Adrenal gland (tissue), 12 donors: ENCODE results near the gene PLXDC2. TPM values are rescaled to one million over a fixed set of nuclear protein-coding genes. Genes with fewer than 3 reads are reported as not detected.

ENCODE experiments used
- DNase-seq, 7 donors: peaks; one replicate each; pipeline ENCODE4 v3.0.0-alpha.2; 2019 to 2020
- H3K27ac ChIP-seq, 5 donors: fragments of 200-600 bp; sonication (generic) in 4 of 5; 1 replicate in 3 of 5; 2 replicates in 2 of 5; pipeline versions ENCODE4 v1.5.1 to v1.8.0; 2016 to 2020; ENCODE audit warnings: mild to moderate bottlenecking in 1 of 5
- H3K27me3 ChIP-seq: fragments of 200-600 bp; 2 replicates; pipeline ENCODE4 v1.8.0; 2021
- H3K36me3 ChIP-seq, 2 donors: fragments of 200-600 bp; replicated peaks in 1 of 2; 1 replicate in 1 of 2; 2 replicates in 1 of 2; pipeline versions ENCODE4 v1.5.1 to v1.8.0; 2018 to 2022
- H3K4me1 ChIP-seq, 2 donors: fragments of 200-600 bp; replicated peaks in 1 of 2; 1 replicate in 1 of 2; 2 replicates in 1 of 2; pipeline versions ENCODE4 v1.5.1 to v1.8.0; 2018 to 2021
- H3K4me3 ChIP-seq, 4 donors: fragments of 200-600 bp; sonication (generic) in 3 of 4; one replicate each; pipeline ENCODE4 v1.5.1; 2016 to 2018
- H3K9me3 ChIP-seq, 3 donors: fragments of 200-600 bp; sonication (generic) in 1 of 3; replicated peaks in 1 of 3; 1 replicate in 2 of 3; 2 replicates in 1 of 3; pipeline versions ENCODE4 v1.5.1 to v1.8.0; 2016 to 2021
- CTCF ChIP-seq, 6 experiments: fragments of 450-650 bp in 4 of 6; fragments of 200-600 bp in 2 of 6; sonication (generic) in 1 of 6; IDR thresholded peaks; 1 replicate in 5 of 6; 2 replicates in 1 of 6; pipeline versions ENCODE4 v1.5.1 to v1.8.0; 2016 to 2021; ENCODE audit warnings: antibody characterized with exemption in 6 of 6, mild to moderate bottlenecking in 2 of 6, moderate library complexity in 1 of 6
- POLR2A ChIP-seq, 2 donors: fragments of 450-650 bp; IDR thresholded peaks; one replicate each; pipeline ENCODE4 v1.6.1; 2017; ENCODE audit warnings: antibody characterized with exemption in 2 of 2, mild to moderate bottlenecking in 2 of 2, moderate library complexity in 1 of 2
- WGBS, 4 donors: extraction: QIAGEN DNeasy Blood & Tissue Kit in 2 of 4; methylation state at CpG; one replicate each; pipeline versions ENCODE4 v1.1.5 to v1.1.7; 2013 to 2017; 5-methylcytosine and 5-hydroxymethylcytosine counted together
- intact Hi-C, 2 donors: fragments of 100-400 bp; cut with DNase I; formaldehyde crosslinking; loops; one replicate each; pipeline versions ENCODE4 v1.14.1 to v1.15.0; 2022 to 2023
- polyA plus RNA-seq, 3 donors: library from polyadenylated mRNA; stranded (reverse); fragments of 200-250 nt in 2 of 3; fragments of 350-450 nt in 1 of 3; fragmentation: Illumina TruSeq in 1 of 3; extraction: RNeasy Lipid Tissue Mini Kit (QIAGEN cat#74804) in 1 of 3; gene quantifications; one replicate each; pipeline ENCODE4 v1.2.3, GENCODE V29; 2013 to 2014
- total RNA-seq, 9 donors: library from RNA; depleted of rRNA in 4 of 9; stranded (reverse); fragments of >200 nt in 4 of 9; fragments of 120-200 nt in 1 of 9; fragmentation: NEBNext Ultra II Directional in 1 of 9; extraction: Animal tissue kit (Norgen Biotek cat#: 25700) in 1 of 9; gene quantifications; one replicate each; pipeline versions ENCODE4 v1.1.0 to v1.2.4, GENCODE V29; 2013 to 2023
- donor health status: healthy with polysubstance abuse.
- donor health status: Bipolar disorder and iron deficiency.
- donor health status: DM: yes; HTN: yes; CAD: no.
- donor health status: DM: no; HTN: no; CAD: no.
- donor health status: DM: no; HTN: no; CAD: no.
- donor health status: DM: yes; HTN: yes; CAD: no.

Gene PLXDC2
- total and polyA plus RNA-seq, 12 donors = 12.1 to 127 (median 75.1) TPM

DNA sequence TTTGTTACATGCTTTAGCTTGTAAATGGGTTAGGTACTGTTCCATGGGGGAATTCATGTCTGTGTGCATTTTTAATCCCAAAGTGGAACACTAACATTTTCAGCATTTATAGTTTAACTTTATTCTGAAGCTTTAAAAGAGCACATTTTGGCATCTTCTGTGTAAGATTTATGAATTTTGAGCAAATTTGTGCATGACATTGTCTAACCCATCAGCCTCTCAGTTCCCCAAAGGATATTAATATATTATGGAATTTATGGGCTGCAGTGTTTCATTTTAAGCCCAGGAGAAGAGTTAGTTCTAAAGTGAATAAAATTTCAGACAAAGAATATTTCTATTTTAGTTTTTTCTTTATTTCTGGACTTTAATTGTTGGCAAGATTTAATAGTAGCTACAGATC lies 421.4 kb downstream of the PLXDC2 start:
- Histone ChIP-seq H3K27me3 (no peaks in the 10 kb centered on the region), H3K4me1 (no peaks in the 10 kb centered on the region), H3K36me3 (no peaks in the 10 kb centered on the region), H3K4me3 (no peak overlapping the region), H3K9me3 (no peaks in the 10 kb centered on the region), H3K27ac (no peak overlapping the region)
- intact Hi-C loops = no loop called here
- no peak for DNase-seq
- TF ChIP-seq CTCF (IDR thresholded peaks at IDR 0.05) (no peak), POLR2A (IDR thresholded peaks at IDR 0.05) (no peak)

- Histone ChIP-seq H3K4me3 (no peak overlapping the region), H3K4me1 (no peaks in the 10 kb centered on the region), H3K36me3 (no peaks in the 10 kb centered on the region), H3K27ac (no peak overlapping the region), H3K9me3 (no peaks in the 10 kb centered on the region), H3K27me3 (no peaks in the 10 kb centered on the region)
- intact Hi-C loops = no loop called here
- no peak for DNase-seq
- WGBS, 4 donors = 87 to 89% (median 88%) methylated on average over 1 of the region's 1 CpG
- TF ChIP-seq POLR2A (IDR thresholded peaks at IDR 0.05) = no peak
- TF ChIP-seq CTCF (IDR thresholded peaks at IDR 0.05) = no peak
Observed at GRCh38 chr10:20240643-20241042, 424.4 kb downstream of the PLXDC2 start.

GRCh38 chr10:20247454-20247853 lies 431.2 kb downstream of the PLXDC2 start:
- Histone ChIP-seq H3K4me3 (no peak overlapping the region), H3K27me3 (no peaks in the 10 kb centered on the region), H3K27ac (no peak overlapping the region), H3K36me3 (peaks cover 0 to 4% of the 10 kb centered on the region in 2 donors), H3K9me3 (no peaks in the 10 kb centered on the region), H3K4me1 (peaks cover 0 to 12% of the 10 kb centered on the region in 2 donors)
- 76 to 79% (median 78%) methylated on average over 3 of the region's 3 CpGs for WGBS, 4 donors
- no peak for DNase-seq
- intact Hi-C loops = no loop called here
- TF ChIP-seq CTCF (IDR thresholded peaks at IDR 0.05) (no peak), POLR2A (IDR thresholded peaks at IDR 0.05) (no peak)

- H3K9me3 ChIP-seq = no peaks in the 10 kb centered on the region
- peaks cover 0 to 4% of the 10 kb centered on the region in 2 donors for H3K36me3 ChIP-seq
- DNase-seq = peak in 4 of 7 donors; percentile 9 to 43 (median 38)
- H3K27me3 ChIP-seq = no peaks in the 10 kb centered on the region
- no peak for TF ChIP-seq CTCF (IDR thresholded peaks at IDR 0.05)
- H3K4me3 ChIP-seq = no peak overlapping the region
- H3K4me1 ChIP-seq = peaks cover 0 to 12% of the 10 kb centered on the region in 2 donors
- H3K27ac ChIP-seq = peak overlapping the region in 2 of 5 donors; percentile 7 to 17
- intact Hi-C loops = no loop called here
- 65 to 71% (median 68%) methylated on average over 7 of the region's 7 CpGs for WGBS, 4 donors
Observed at GRCh38 chr10:20247891-20248708, 431.9 kb downstream of the PLXDC2 start.
